ENCODE measurements around the gene TAMM41. TPM values are rescaled to one million over a fixed set of nuclear protein-coding genes. Genes with fewer than 3 reads are reported as not detected.
"Not testable (repeated sequence)": the region's sequence is repeated elsewhere in the genome, so short reads cannot be mapped to it uniquely, and the experiment has no call there.

TAMM41 gene
- total RNA-seq: 10.0 TPM

- peak; percentile 66 to 91 (median 87) for DNase-seq (ENCODE audit: low read depth in 2 of 3, low spot score in 2 of 3)
Measured at GRCh38 chr3:11846281-11847266, at the start of gene TAMM41. TAMM41 (minus strand) TSS chr3:11846885; CDS start chr3:11846636, 249 bp downstream.

GRCh38 chr3:11878837-11879236 is 32.2 kb upstream of the TAMM41 start:
- DNase-seq (ENCODE audit: low read depth in 2 of 3, low spot score in 2 of 3): no peak

GRCh38 chr3:11874707-11875106 is 28.0 kb upstream of the TAMM41 start:
- DNase-seq (ENCODE audit: low read depth in 2 of 3, low spot score in 2 of 3): not testable (repeated sequence)

- DNase-seq (ENCODE audit: low read depth in 2 of 3, low spot score in 2 of 3): not testable (repeated sequence)
Measured at GRCh38 chr3:11863739-11864138, 17.1 kb upstream of the TAMM41 start.

- not testable (repeated sequence) for DNase-seq (ENCODE audit: low read depth in 2 of 3, low spot score in 2 of 3)
Measured at GRCh38 chr3:11862584-11862983, 15.9 kb upstream of the TAMM41 start.

- DNase-seq (ENCODE audit: low read depth in 2 of 3, low spot score in 2 of 3): not testable (repeated sequence)
Measured at GRCh38 chr3:11862145-11862544, 15.5 kb upstream of the TAMM41 start.

- DNase-seq (ENCODE audit: low read depth in 2 of 3, low spot score in 2 of 3): not testable (repeated sequence)
Measured at GRCh38 chr3:11860213-11860612, 13.5 kb upstream of the TAMM41 start.

- DNase-seq (ENCODE audit: low read depth in 2 of 3, low spot score in 2 of 3): no peak
Measured at GRCh38 chr3:11853450-11853849, 6.8 kb upstream of the TAMM41 start.

GRCh38 chr3:11850003-11850402 is 3.3 kb upstream of the TAMM41 start:
- DNase-seq (ENCODE audit: low read depth in 2 of 3, low spot score in 2 of 3): no peak

- peak in 1 of 3 donors; percentile 4 for DNase-seq (ENCODE audit: low read depth in 2 of 3, low spot score in 2 of 3)
Measured at GRCh38 chr3:11847607-11848006, 922 bp upstream of the TAMM41 start.

- DNase-seq (ENCODE audit: low read depth in 2 of 3, low spot score in 2 of 3): peak in 1 of 3 donors; percentile 3
Measured at GRCh38 chr3:11845651-11846050, 1.0 kb downstream of the TAMM41 start.

- DNase-seq (ENCODE audit: low read depth in 2 of 3, low spot score in 2 of 3): no peak
Measured at GRCh38 chr3:11844891-11845290, 1.8 kb downstream of the TAMM41 start.

- peak in 1 of 3 donors; percentile 36 for DNase-seq (ENCODE audit: low read depth in 2 of 3, low spot score in 2 of 3)
Measured at GRCh38 chr3:11835028-11835639, 11.6 kb downstream of the TAMM41 start.

- DNase-seq (ENCODE audit: low read depth in 2 of 3, low spot score in 2 of 3): no peak
Measured at GRCh38 chr3:11832981-11833905, 13.4 kb downstream of the TAMM41 start.

GRCh38 chr3:11829416-11829815 is 17.3 kb downstream of the TAMM41 start:
- DNase-seq (ENCODE audit: low read depth in 2 of 3, low spot score in 2 of 3): no peak

- no peak for DNase-seq (ENCODE audit: low read depth in 2 of 3, low spot score in 2 of 3)
Measured at GRCh38 chr3:11826628-11827265, 19.9 kb downstream of the TAMM41 start.

GRCh38 chr3:11825301-11825700 is 21.4 kb downstream of the TAMM41 start:
- DNase-seq (ENCODE audit: low read depth in 2 of 3, low spot score in 2 of 3): no peak

- DNase-seq (ENCODE audit: low read depth in 2 of 3, low spot score in 2 of 3): no peak
Measured at GRCh38 chr3:11820531-11821041, 26.1 kb downstream of the TAMM41 start.

- DNase-seq (ENCODE audit: low read depth in 2 of 3, low spot score in 2 of 3): no peak
Measured at GRCh38 chr3:11819146-11819689, 27.5 kb downstream of the TAMM41 start.

GRCh38 chr3:11818033-11818432 is 28.7 kb downstream of the TAMM41 start:
- no peak for DNase-seq (ENCODE audit: low read depth in 2 of 3, low spot score in 2 of 3)

All from hematopoietic multipotent progenitor cell (in vitro differentiated cells).